Measurements from ENCODE around the gene DUSP14. TPM values are rescaled to one million over a fixed set of nuclear protein-coding genes. Genes with fewer than 3 reads are reported as not detected.
A peak's percentile ranks its signal among the peaks of the same experiment; 100 is the strongest.

Gene DUSP14
- total and polyA plus RNA-seq, 2 of the 13 experiments (the other 11 are each of a cell fraction or from before 2014, with no cell fraction given): 33.5 to 39.8 TPM

DNA sequence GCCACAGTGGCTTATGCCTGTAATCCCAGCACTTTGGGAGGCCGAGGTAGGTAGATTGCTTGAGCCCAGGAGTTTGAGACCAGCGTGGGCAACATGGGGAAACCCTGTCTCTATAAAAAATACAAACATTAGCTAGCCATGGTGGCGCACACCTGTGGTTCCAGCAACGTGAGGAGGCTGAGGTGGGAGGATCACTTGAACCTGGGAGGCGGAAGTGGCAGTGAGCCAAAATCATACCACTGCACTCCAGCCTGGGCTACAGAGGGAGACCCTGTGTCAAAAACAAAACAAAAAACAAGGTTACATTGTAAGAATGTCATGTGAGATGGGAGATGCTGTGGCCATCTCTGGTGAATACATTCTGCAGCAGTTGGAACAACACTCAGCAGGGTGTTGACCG is 13.5 kb downstream of the DUSP14 start:
- POLR2A ChIA-PET: interaction anchor here (1.6 to 1.9 kb wide), 4 partner anchors 12 to 15 kb away, joined by 7 to 25 read pairs (median 22); partner anchors contain the start of gene DUSP14
- H3K27me3 ChIP-seq (ENCODE audit: control insufficient read depth in 1 of 2, insufficient read depth in 2 of 2, low read length in 2 of 2): no peaks in the 10 kb centered on the region
- no peak for DNase-seq (ENCODE audit: low spot score)
- 0 out of 2 replicates have a peak, but pooled peaks cover 3% of the 10 kb centered on the region for H4K20me1 ChIP-seq (ENCODE audit: insufficient read depth, low read length)
- CTCF ChIA-PET (ENCODE audit: low intra/inter-chr PET ratio, low total read pairs): no interaction called here
- FAIRE-seq: no peak
- H3K9ac ChIP-seq (ENCODE audit: insufficient read depth, low read depth, low read length): no peak overlapping the region
- H3K27ac ChIP-seq (ENCODE audit: extremely low read length, insufficient read depth, low read length): peak overlapping the region; percentile 86
- ATAC-seq: no peak
- intact Hi-C loops (cut with micrococcal nuclease; ENCODE audit: unreplicated experiment): no loop called here
- H3K4me1 ChIP-seq (ENCODE audit: insufficient read depth, low read length): peaks cover 67% of the 10 kb centered on the region
- H2AFZ ChIP-seq (ENCODE audit: low read length): no peak overlapping the region
- in situ Hi-C loops (cut with HindIII; ENCODE audit: extremely low pct_ligation_motif_present, low pct_unique_long_range_greater_than_20kb): no loop called here
- peaks cover 88% of the 10 kb centered on the region for H3K79me2 ChIP-seq (ENCODE audit: insufficient read depth, low read length)
- H3K9me3 ChIP-seq (ENCODE audit: low read length): no peaks in the 10 kb centered on the region
- WGBS (ENCODE audit: low lambda C conversion rate): 95% methylated on average over 6 of the region's 6 CpGs
- no peak overlapping the region for H3K4me2 ChIP-seq (ENCODE audit: low read depth, low read length)
- no TSS peak for BruUV-seq (replicated peaks)
- peaks cover 3 to 5% of the 10 kb centered on the region in 2 experiments; a peak in 4 of 5 replicates for H3K36me3 ChIP-seq (replicated peaks in 1 of 2; ENCODE audit: control insufficient read depth in 1 of 2, insufficient read depth in 2 of 2, low read length in 2 of 2)
- TF ChIP-seq ZNF460 (CRISPR knock-in tag; IDR thresholded peaks at IDR 0.05; ENCODE audit: borderline replicate concordance) (peak; percentile 64; the same call in 1 of the 2 replicates), HHEX (CRISPR knock-in tag; IDR thresholded peaks at IDR 0.05) (no peak), SP140L (CRISPR knock-in tag; IDR thresholded peaks at IDR 0.05; ENCODE audit: borderline replicate concordance) (no peak), ZMYM3 (CRISPR knock-in tag; IDR thresholded peaks at IDR 0.05) (peak; percentile 13; the same call in 1 of the 2 replicates)
- TF ChIP-seq, protein P1, sequence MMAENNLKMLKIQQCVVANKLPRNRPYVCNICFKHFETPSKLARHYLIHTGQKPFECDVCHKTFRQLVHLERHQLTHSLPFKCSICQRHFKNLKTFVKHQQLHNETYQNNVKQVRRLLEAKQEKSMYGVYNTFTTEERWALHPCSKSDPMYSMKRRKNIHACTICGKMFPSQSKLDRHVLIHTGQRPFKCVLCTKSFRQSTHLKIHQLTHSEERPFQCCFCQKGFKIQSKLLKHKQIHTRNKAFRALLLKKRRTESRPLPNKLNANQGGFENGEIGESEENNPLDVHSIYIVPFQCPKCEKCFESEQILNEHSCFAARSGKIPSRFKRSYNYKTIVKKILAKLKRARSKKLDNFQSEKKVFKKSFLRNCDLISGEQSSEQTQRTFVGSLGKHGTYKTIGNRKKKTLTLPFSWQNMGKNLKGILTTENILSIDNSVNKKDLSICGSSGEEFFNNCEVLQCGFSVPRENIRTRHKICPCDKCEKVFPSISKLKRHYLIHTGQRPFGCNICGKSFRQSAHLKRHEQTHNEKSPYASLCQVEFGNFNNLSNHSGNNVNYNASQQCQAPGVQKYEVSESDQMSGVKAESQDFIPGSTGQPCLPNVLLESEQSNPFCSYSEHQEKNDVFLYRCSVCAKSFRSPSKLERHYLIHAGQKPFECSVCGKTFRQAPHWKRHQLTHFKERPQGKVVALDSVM (CRISPR knock-in tag; IDR thresholded peaks at IDR 0.05): peak; percentile 50; the same call in 1 of the 2 replicates
- TF ChIP-seq, protein P2, sequence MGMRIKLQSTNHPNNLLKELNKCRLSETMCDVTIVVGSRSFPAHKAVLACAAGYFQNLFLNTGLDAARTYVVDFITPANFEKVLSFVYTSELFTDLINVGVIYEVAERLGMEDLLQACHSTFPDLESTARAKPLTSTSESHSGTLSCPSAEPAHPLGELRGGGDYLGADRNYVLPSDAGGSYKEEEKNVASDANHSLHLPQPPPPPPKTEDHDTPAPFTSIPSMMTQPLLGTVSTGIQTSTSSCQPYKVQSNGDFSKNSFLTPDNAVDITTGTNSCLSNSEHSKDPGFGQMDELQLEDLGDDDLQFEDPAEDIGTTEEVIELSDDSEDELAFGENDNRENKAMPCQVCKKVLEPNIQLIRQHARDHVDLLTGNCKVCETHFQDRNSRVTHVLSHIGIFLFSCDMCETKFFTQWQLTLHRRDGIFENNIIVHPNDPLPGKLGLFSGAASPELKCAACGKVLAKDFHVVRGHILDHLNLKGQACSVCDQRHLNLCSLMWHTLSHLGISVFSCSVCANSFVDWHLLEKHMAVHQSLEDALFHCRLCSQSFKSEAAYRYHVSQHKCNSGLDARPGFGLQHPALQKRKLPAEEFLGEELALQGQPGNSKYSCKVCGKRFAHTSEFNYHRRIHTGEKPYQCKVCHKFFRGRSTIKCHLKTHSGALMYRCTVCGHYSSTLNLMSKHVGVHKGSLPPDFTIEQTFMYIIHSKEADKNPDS (CRISPR knock-in tag; IDR thresholded peaks at IDR 0.05): no peak
- no peak overlapping the region for H3K4me3 ChIP-seq (replicated peaks in 1 of 3; ENCODE audit: insufficient read depth in 1 of 3, low read depth in 2 of 3, low read length in 3 of 3)

Data from HepG2 (cell line).